WTC11 (cell line): ENCODE measurements around the gene METTL23. TPM values are rescaled to one million over a fixed set of nuclear protein-coding genes. Genes with fewer than 3 reads are reported as not detected.
A peak's percentile ranks its signal among the peaks of the same experiment; 100 is the strongest.

Source experiments
- ATAC-seq: fragments of 200-7000 bp; cut with Tn5 transposase; 2 replicates; pipeline ENCODE4 v1.10.0; 2021; ENCODE audit warnings: mild to moderate bottlenecking, moderate library complexity
- CTCF ChIA-PET: fragments of 300-600 bp; sonication (Branson Sonifier 250); formaldehyde crosslinking; loops from one replicate; lab custom pipeline; 2021; ENCODE audit warnings: antibody characterized with exemption; lab: Charles Lee
- POLR2A ChIA-PET: fragments of 350-600 bp; sonication (Branson Sonifier 250); formaldehyde crosslinking; loops from one replicate; lab custom pipeline; 2021; ENCODE audit warnings: antibody characterized with exemption; lab: Charles Lee
- DNase-seq: peaks from one replicate; pipeline ENCODE4 v3.0.0; 2021; ENCODE audit warnings: low spot score
- H3K27ac Mint-ChIP-seq: 2 replicates; pipeline ENCODE4 v1.8.0; 2021; ENCODE audit warnings: mixed read lengths
- H3K27me3 Mint-ChIP-seq: 2 replicates; pipeline ENCODE4 v1.8.0; 2021; ENCODE audit warnings: low read depth, mild to moderate bottlenecking, moderate library complexity, mixed read lengths
- H3K36me3 Mint-ChIP-seq: 2 replicates; pipeline ENCODE4 v1.8.0; 2021; ENCODE audit warnings: mixed read lengths
- H3K4me1 Mint-ChIP-seq: 2 replicates; pipeline ENCODE4 v1.8.0; 2022; ENCODE audit warnings: mixed read lengths
- H3K4me3 Mint-ChIP-seq: 2 replicates; pipeline ENCODE4 v1.8.0; 2021; ENCODE audit warnings: mild to moderate bottlenecking, moderate library complexity, mixed read lengths
- H3K9me3 Mint-ChIP-seq: 2 replicates; pipeline ENCODE4 v1.8.0; 2021; ENCODE audit warnings: mixed read lengths
- AR ChIP-seq: fragments of 250-450 bp; sonication (Bioruptor Pico); IDR thresholded peaks from 2 replicates; pipeline ENCODE4 v1.9.0; 2021; ENCODE audit warnings: mild to moderate bottlenecking
- ATF2 ChIP-seq: sonication (generic); formaldehyde crosslinking; IDR thresholded peaks from 2 replicates; pipeline ENCODE4 v1.8.1; 2022; ENCODE audit warnings: low read depth, missing genetic modification reagents, borderline replicate concordance
- ATF3 ChIP-seq: sonication (generic); formaldehyde crosslinking; conservative IDR thresholded peaks from 2 replicates; pipeline ENCODE4 v1.8.1; 2022; ENCODE audit warnings: mild to moderate bottlenecking, missing genetic modification reagents
- E2F1 ChIP-seq: sonication (generic); formaldehyde crosslinking; IDR thresholded peaks from 2 replicates; pipeline ENCODE4 v1.8.0; 2022; ENCODE audit warnings: mild to moderate bottlenecking, missing genetic modification reagents
- FOXJ3 ChIP-seq: sonication (generic); formaldehyde crosslinking; IDR thresholded peaks from 2 replicates; pipeline ENCODE4 v1.9.0; 2021; ENCODE audit warnings: missing genetic modification reagents, mild to moderate bottlenecking, borderline replicate concordance
- JUN ChIP-seq: sonication (generic); formaldehyde crosslinking; IDR thresholded peaks from 2 replicates; pipeline ENCODE4 v1.8.0; 2023; ENCODE audit warnings: mild to moderate bottlenecking, missing genetic modification reagents
- PRDM15 ChIP-seq: sonication (generic); formaldehyde crosslinking; IDR thresholded peaks from 2 replicates; pipeline ENCODE4 v1.8.0; 2022; ENCODE audit warnings: missing genetic modification reagents
- STAT6 ChIP-seq: sonication (generic); formaldehyde crosslinking; conservative IDR thresholded peaks from 2 replicates; pipeline ENCODE4 v1.8.1; 2023; ENCODE audit warnings: mild to moderate bottlenecking, low read depth, missing genetic modification reagents, moderate library complexity
- USF1 ChIP-seq: sonication (generic); formaldehyde crosslinking; IDR thresholded peaks from 2 replicates; pipeline ENCODE4 v1.8.0; 2022; ENCODE audit warnings: mild to moderate bottlenecking, missing genetic modification reagents
- ZNF219 ChIP-seq: sonication (generic); formaldehyde crosslinking; IDR thresholded peaks from 2 replicates; pipeline ENCODE4 v1.8.0; 2023; ENCODE audit warnings: missing genetic modification reagents, mild to moderate bottlenecking, borderline replicate concordance
- ZNF263 ChIP-seq: sonication (generic); formaldehyde crosslinking; IDR thresholded peaks from 2 replicates; pipeline ENCODE4 v1.8.1; 2022; ENCODE audit warnings: low read depth, mild to moderate bottlenecking, moderate library complexity, missing genetic modification reagents
- ZNF396 ChIP-seq: fragments of 250-450 bp; sonication (Bioruptor Pico); IDR thresholded peaks from 2 replicates; pipeline ENCODE4 v1.8.0; 2021; ENCODE audit warnings: mild to moderate bottlenecking, moderate library complexity, borderline replicate concordance
- ZNF416 ChIP-seq: fragments of 250-450 bp; sonication (Bioruptor Pico); IDR thresholded peaks from 2 replicates; pipeline ENCODE4 v1.9.0; 2021; ENCODE audit warnings: mild to moderate bottlenecking, inconsistent platforms
- ZNF425 ChIP-seq: fragments of 250-450 bp; sonication (Bioruptor Pico); conservative IDR thresholded peaks from 2 replicates; pipeline ENCODE4 v1.9.0; 2021; ENCODE audit warnings: mild to moderate bottlenecking
- total RNA-seq: library from RNA; stranded (reverse); gene quantifications from 3 replicates; pipeline ENCODE4 v1.2.3, GENCODE V29; 2021

Gene METTL23
- total RNA-seq, 1 experiment from 2014 or later: 48.5 TPM

GRCh38 chr17:76733618-76733957 is 6.9 kb downstream of the METTL23 start:
- ChIA-PET POLR2A (no interaction called here), CTCF (interaction anchor here (1.5 kb wide), 1 partner anchor 52 kb away, joined by 3 read pairs; no protein-coding TSS in a partner anchor)
- TF ChIP-seq ZNF425 (CRISPR knock-in tag) (0 out of 2 replicates have a peak, but pooled peaks have one; percentile 22), ZNF416 (peak; percentile 73; the same call in 1 of the 2 replicates), E2F1 (CRISPR knock-in tag) (no peak)
- no peaks in the 10 kb centered on the region for H3K27me3 Mint-ChIP-seq
- ATAC-seq (no peak), DNase-seq (no peak)
- H3K36me3 Mint-ChIP-seq: peaks cover 55% of the 10 kb centered on the region
- H3K4me1 Mint-ChIP-seq: peaks cover 35% of the 10 kb centered on the region
- peak overlapping the region; percentile 98 for H3K27ac Mint-ChIP-seq
- peak overlapping the region; percentile 99 for H3K4me3 Mint-ChIP-seq
- H3K9me3 Mint-ChIP-seq: no peaks in the 10 kb centered on the region

GRCh38 chr17:76734080-76734840 is 7.6 kb downstream of the METTL23 start:
- ATAC-seq (no peak), DNase-seq (no peak)
- POLR2A ChIA-PET: no interaction called here
- Mint-ChIP-seq H3K27me3 (no peaks in the 10 kb centered on the region), H3K27ac (peak overlapping the region; percentile 98), H3K36me3 (peaks cover 55% of the 10 kb centered on the region), H3K4me3 (peak overlapping the region; percentile 99), H3K9me3 (no peaks in the 10 kb centered on the region), H3K4me1 (peaks cover 42% of the 10 kb centered on the region)
- CTCF ChIA-PET: no interaction called here
- TF ChIP-seq ATF3 (CRISPR knock-in tag): no peak
- TF ChIP-seq ZNF263 (CRISPR knock-in tag): no peak
- no peak for TF ChIP-seq ZNF219
- TF ChIP-seq ZNF396 (CRISPR knock-in tag): no peak
- no peak for TF ChIP-seq JUN (CRISPR knock-in tag)
- TF ChIP-seq ATF2 (CRISPR knock-in tag): no peak
- no peak for TF ChIP-seq AR (CRISPR knock-in tag)
- TF ChIP-seq ZNF425 (CRISPR knock-in tag): no peak
- no peak for TF ChIP-seq STAT6 (CRISPR knock-in tag)
- TF ChIP-seq FOXJ3 (CRISPR knock-in tag): no peak
- no peak for TF ChIP-seq PRDM15 (CRISPR knock-in tag)
- TF ChIP-seq USF1: no peak
